BLaER1 treated with 17β-estradiol and CSF1 and Interleukin-3, amounts not matched to agents 10 nM and 100 nM (cell line): ENCODE results near the gene ATCAY.
"Not testable (repeated sequence)": the region's sequence is repeated elsewhere in the genome, so short reads cannot be mapped to it uniquely, and the experiment has no call there.

ENCODE experiments used
- H3K27ac ChIP-seq, 11 experiments: shearing (Covaris generic); formaldehyde crosslinking; 2 replicates each; pipeline ENCODE4 v1.8.1; 2022
- H3K27me3 ChIP-seq, 11 experiments: shearing (Covaris generic); formaldehyde crosslinking; 2 replicates each; pipeline ENCODE4 v1.8.1; 2022
- H3K36me3 ChIP-seq, 11 experiments: shearing (Covaris generic); formaldehyde crosslinking; 2 replicates each; pipeline ENCODE4 v1.8.1; 2022
- H3K4me1 ChIP-seq, 10 experiments: shearing (Covaris generic); formaldehyde crosslinking; 2 replicates each; pipeline ENCODE4 v1.8.1; 2022
- H3K4me2 ChIP-seq, 11 experiments: shearing (Covaris generic); formaldehyde crosslinking; 2 replicates each; pipeline ENCODE4 v1.8.1; 2022
- H3K4me3 ChIP-seq, 10 experiments: shearing (Covaris generic); formaldehyde crosslinking; 2 replicates each; pipeline ENCODE4 v1.8.1; 2022
- H3K9ac ChIP-seq, 11 experiments: shearing (Covaris generic); formaldehyde crosslinking; 2 replicates each; pipeline ENCODE4 v1.8.1; 2022
- H3K9me3 ChIP-seq, 11 experiments: shearing (Covaris generic); formaldehyde crosslinking; replicated peaks in 1 of 11; 2 replicates each; pipeline ENCODE4 v1.8.1; 2022
- H4K20me1 ChIP-seq, 11 experiments: shearing (Covaris generic); formaldehyde crosslinking; 2 replicates each; pipeline ENCODE4 v1.8.1; 2022
- Cebpa-rat ChIP-seq, 11 experiments: shearing (Covaris generic); IDR thresholded peaks; 2 replicates each; pipeline ENCODE4 v1.8.1; 2022

The ATCAY gene

DNA sequence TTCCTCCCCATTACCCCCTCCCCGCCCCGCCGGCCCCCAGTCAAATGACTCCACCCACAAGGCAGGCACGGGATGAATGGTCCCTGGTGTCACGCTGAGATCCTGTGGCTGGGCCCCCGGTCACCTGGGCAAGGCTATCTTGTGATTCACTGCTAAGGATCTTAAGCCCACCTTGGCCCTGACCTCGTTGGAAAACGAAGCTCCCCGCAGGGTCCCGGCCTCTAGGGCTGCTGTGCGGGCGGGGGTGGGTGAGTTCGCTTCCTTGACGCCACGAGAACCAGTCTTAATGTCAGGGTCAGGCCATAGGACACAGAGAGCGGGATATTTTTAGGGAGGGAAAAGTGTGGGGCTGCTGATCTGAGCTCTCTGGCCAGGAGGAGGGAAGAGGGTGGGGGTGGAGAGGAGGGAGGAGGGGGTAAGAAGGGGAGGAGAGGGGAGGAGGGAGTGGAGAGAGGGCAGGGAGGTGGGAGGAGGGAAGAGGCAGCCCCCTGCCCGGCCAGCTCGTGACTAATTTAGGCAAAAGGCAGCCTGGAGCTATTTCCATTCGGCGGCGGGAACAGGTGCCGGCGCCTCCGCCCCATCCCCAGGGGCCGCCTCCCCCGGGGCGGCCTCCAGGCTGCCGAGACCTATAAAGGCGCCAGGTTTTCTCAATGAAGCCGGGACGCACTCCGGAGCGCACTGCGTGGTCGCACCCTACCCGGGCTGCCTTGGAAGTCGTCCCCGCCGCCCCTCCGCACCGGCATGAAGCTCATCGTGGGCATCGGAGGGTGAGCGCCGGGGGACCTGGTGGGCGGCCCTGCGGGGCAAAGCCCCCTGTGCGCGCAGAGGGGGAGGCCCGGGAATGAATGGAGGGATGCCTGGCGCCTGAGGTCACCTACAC, 52.7 kb downstream of the ATCAY start, which contains the start of gene NMRK2:
TSS of gene NMRK2 (plus strand) at position 139 of the 880 bp plus-strand sequence. CDS start at position 742, 603 bp downstream.
- Histone ChIP-seq H3K9me3 (no peaks in the 10 kb centered on the region), H3K27me3 (peaks cover 48 to 63% (median 60%) of the 10 kb centered on the region in 11 experiments), H3K4me1 (peaks cover 0 to 15% (median 6%) of the 10 kb centered on the region in 10 experiments; a peak in 15 of 20 replicates), H3K36me3 (no peaks in the 10 kb centered on the region), H4K20me1 (peaks cover 0 to 5% (median 0%) of the 10 kb centered on the region in 11 experiments; a peak in 5 of 22 replicates), H3K4me2 (peak within 1 kb of the TSS in 10 of 11 experiments; percentile 29 to 66 (median 44); a peak in 16 of 22 replicates), H3K27ac (no peak within 1 kb of the TSS), H3K9ac (no peak within 1 kb of the TSS), H3K4me3 (no peak within 1 kb of the TSS)
- no peak for TF ChIP-seq Cebpa-rat (IDR thresholded peaks at IDR 0.05)

- Histone ChIP-seq H3K27ac (no peak overlapping the region), H3K9me3 (no peaks in the 10 kb centered on the region), H3K36me3 (no peaks in the 10 kb centered on the region), H3K4me2 (no peak overlapping the region), H3K4me1 (peaks cover 0 to 15% (median 6%) of the 10 kb centered on the region in 10 experiments; a peak in 15 of 20 replicates), H4K20me1 (peaks cover 0 to 5% (median 0%) of the 10 kb centered on the region in 11 experiments; a peak in 5 of 22 replicates), H3K4me3 (no peak overlapping the region), H3K9ac (no peak overlapping the region), H3K27me3 (peaks cover 39 to 54% (median 52%) of the 10 kb centered on the region in 11 experiments)
- no peak for TF ChIP-seq Cebpa-rat (IDR thresholded peaks at IDR 0.05)
Measured at GRCh38 chr19:3936506-3937442, 56.3 kb downstream of the ATCAY start.

- H3K27ac ChIP-seq, H3K4me3 ChIP-seq, H3K9ac ChIP-seq, H3K4me2 ChIP-seq, H3K36me3 ChIP-seq, H3K4me1 ChIP-seq, H4K20me1 ChIP-seq, H3K9me3 ChIP-seq: not testable (repeated sequence)
- peaks cover 24 to 37% (median 35%) of the 10 kb centered on the region in 11 experiments for H3K27me3 ChIP-seq
Measured at GRCh38 chr19:3938300-3938950, 57.9 kb downstream of the ATCAY start.

DNA sequence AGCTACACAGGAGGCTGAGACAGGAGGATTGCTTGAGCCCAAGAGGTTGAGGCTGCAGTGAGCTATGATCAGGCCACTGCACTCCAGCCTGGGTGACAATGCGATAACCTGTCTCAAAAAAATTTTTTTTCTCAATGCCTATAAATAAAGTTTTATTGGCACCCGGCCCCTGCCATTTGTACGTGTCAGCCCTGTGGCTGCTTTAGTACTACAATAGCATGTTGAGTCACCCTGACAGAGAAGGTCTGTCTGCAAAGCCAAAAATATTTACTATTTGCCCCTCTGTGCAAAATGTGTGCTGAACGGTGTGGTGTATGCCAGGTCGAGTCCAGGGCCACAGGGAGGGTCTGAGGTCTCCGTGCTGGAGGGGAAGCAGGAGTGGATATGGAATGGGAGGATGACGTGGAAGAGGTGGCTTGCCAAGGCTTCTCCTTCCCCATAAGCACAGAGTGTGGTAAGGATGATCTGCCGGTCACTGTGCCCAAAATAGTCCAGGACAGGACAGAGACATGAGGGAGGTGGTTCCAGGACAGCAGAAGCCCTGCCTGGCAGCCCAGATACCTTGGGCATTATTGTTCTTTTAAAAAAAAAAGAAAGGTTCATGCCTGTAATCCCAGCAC, 62.4 kb downstream of the ATCAY start:
- Histone ChIP-seq H3K27ac (no peak overlapping the region), H3K27me3 (no peaks in the 10 kb centered on the region), H3K36me3 (no peaks in the 10 kb centered on the region), H4K20me1 (no peaks in the 10 kb centered on the region), H3K4me1 (peaks cover 7 to 36% (median 16%) of the 10 kb centered on the region in 10 experiments), H3K4me3 (no peak overlapping the region), H3K4me2 (no peak overlapping the region), H3K9me3 (no peaks in the 10 kb centered on the region), H3K9ac (no peak overlapping the region)
- no peak for TF ChIP-seq Cebpa-rat (IDR thresholded peaks at IDR 0.05)

DNA sequence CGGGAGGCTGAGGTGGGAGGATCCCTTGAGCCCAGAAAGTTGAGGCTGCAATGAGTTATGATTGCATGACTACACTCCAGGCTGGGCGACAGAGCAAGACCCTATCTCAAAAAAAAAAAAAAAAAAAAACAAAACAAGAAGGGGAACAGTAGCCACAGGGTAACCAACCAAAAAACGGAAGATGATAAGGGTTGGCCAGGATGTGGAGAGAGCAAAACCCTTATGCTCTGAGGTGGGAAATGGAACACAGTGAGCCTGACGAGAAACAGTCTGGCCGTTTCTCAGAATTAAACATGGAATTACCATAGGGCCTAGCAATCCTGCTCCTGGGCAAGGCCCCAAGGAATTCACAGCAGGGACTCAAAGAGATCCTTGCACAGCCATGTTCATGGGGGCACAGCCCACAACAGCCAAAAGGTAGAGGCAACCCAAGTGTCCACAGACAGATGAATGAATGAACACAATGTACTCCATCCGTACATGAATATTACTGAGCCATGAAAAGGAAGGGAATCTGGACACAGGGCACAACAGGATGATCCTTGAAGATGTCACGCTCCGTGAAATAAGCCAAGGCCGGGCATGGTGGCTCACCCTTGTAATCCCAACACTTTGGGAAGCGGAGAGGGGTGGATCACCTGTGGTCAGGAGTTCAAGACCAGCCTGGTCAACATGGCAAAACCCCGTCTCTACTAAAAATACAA, 63.7 kb downstream of the ATCAY start:
- Histone ChIP-seq H3K9ac (peak overlapping the region in 4 of 11 experiments; percentile 16 to 42 (median 37); a peak in 3 of 22 replicates), H3K4me3 (no peak overlapping the region), H3K27me3 (no peaks in the 10 kb centered on the region), H3K36me3 (no peaks in the 10 kb centered on the region), H3K27ac (peak overlapping the region in 7 of 11 experiments; percentile 19 to 61 (median 56); a peak in 14 of 22 replicates), H3K9me3 (no peaks in the 10 kb centered on the region), H4K20me1 (no peaks in the 10 kb centered on the region), H3K4me2 (peak overlapping the region; percentile 26 to 85 (median 58); a peak in 20 of 22 replicates), H3K4me1 (peaks cover 7 to 36% (median 16%) of the 10 kb centered on the region in 10 experiments)
- TF ChIP-seq Cebpa-rat (IDR thresholded peaks at IDR 0.05), result no peak

GRCh38 chr19:3945838-3946237, 65.4 kb downstream of the ATCAY start:
- no peaks in the 10 kb centered on the region for H4K20me1 ChIP-seq
- no peak overlapping the region for H3K9ac ChIP-seq
- H3K27me3 ChIP-seq, result no peaks in the 10 kb centered on the region
- H3K4me1 ChIP-seq, result peaks cover 17 to 52% (median 27%) of the 10 kb centered on the region in 10 experiments
- no peak overlapping the region for H3K4me3 ChIP-seq
- TF ChIP-seq Cebpa-rat (IDR thresholded peaks at IDR 0.05), result no peak
- no peaks in the 10 kb centered on the region for H3K9me3 ChIP-seq
- no peak overlapping the region for H3K27ac ChIP-seq
- no peaks in the 10 kb centered on the region for H3K36me3 ChIP-seq
- no peak overlapping the region for H3K4me2 ChIP-seq

- peak in 10 of 11 experiments; percentile 26 to 86 (median 50); a peak in 13 of 22 replicates for TF ChIP-seq Cebpa-rat (IDR thresholded peaks at IDR 0.05)
- H3K4me3 ChIP-seq, H3K36me3 ChIP-seq, H3K9ac ChIP-seq, H3K27me3 ChIP-seq, H3K4me2 ChIP-seq, H3K27ac ChIP-seq, H3K9me3 ChIP-seq, H4K20me1 ChIP-seq: not testable (repeated sequence)
- H3K4me1 ChIP-seq, result peaks cover 33 to 68% (median 42%) of the 10 kb centered on the region in 10 experiments
Measured at GRCh38 chr19:3947316-3947933, 66.9 kb downstream of the ATCAY start.
